K562 (cell line): Measurements from ENCODE around the gene RSPH1. TPM values are rescaled to one million over a fixed set of nuclear protein-coding genes. Genes with fewer than 3 reads are reported as not detected.

Experiments
- ATAC-seq: fragments of 200-7000 bp; cut with Tn5 transposase; 3 replicates; pipeline ENCODE4 v1.9.1; 2020; ENCODE audit warnings: moderate library complexity
- BruUV-seq: library from RNA; stranded (reverse); fragments of 400-500 nt; replicated peaks from 2 replicates; lab custom pipeline; 2021; lab: Mats Ljungman, UMichigan
- CTCF ChIA-PET: fragments of 300-600 bp; formaldehyde crosslinking; extraction: SDS; loops from one replicate; lab custom pipeline; 2021; ENCODE audit warnings: low intra/inter-chr PET ratio; lab: Yijun Ruan, JAX
- POLR2A ChIA-PET: fragments of 300-600, 350-650 bp; sonication (Branson Sonifier 250); formaldehyde crosslinking; extraction: SDS; loops from one replicate; lab custom pipeline; 2021; ENCODE audit warnings: antibody characterized with exemption, inconsistent platforms; lab: Yijun Ruan, JAX
- DNase-seq, 4 experiments: peaks; one replicate each; pipeline versions ENCODE4 v3.0.0 to v3.0.0-alpha.2; 2011 to 2018; ENCODE audit warnings: low spot score in 3 of 4, mixed read lengths in 3 of 4; ENCODE audit errors: extremely low read depth in 1 of 4
- FAIRE-seq: peaks from 2 replicates; lab custom pipeline; 2011; peaks lifted over from hg19 to GRCh38; lab: Jason Lieb, UNC
- H2AFZ ChIP-seq: 2 replicates; pipeline ENCODE4 v1.6.0; 2011; ENCODE audit warnings: low read depth, low read length, control low read depth, inconsistent platforms
- H3K27ac ChIP-seq: fragments of 200-600 bp; 3 replicates; pipeline ENCODE4 v1.8.0; 2011; ENCODE audit warnings: low read depth, mild to moderate bottlenecking, control low read depth, inconsistent platforms, low read length, moderate library complexity, mixed read lengths; ENCODE audit errors: extremely low read depth
- H3K27me3 ChIP-seq, 2 experiments: fragments of 300-600 bp in 1 of 2; 2 replicates in 1 of 2; 3 replicates in 1 of 2; pipeline versions ENCODE4 v1.6.0 to v1.8.0; 2011; ENCODE audit warnings: inconsistent platforms in 2 of 2, low read length in 2 of 2, mild to moderate bottlenecking in 1 of 2, mixed read lengths in 1 of 2, moderate library complexity in 1 of 2; ENCODE audit not compliant: control insufficient read depth in 2 of 2, insufficient read depth in 2 of 2
- H3K36me3 ChIP-seq: fragments of 300-600 bp; 3 replicates; pipeline ENCODE4 v1.8.0; 2011; ENCODE audit warnings: mild to moderate bottlenecking, low read length, inconsistent platforms; ENCODE audit not compliant: control insufficient read depth, insufficient read depth
- H3K4me1 ChIP-seq, 2 experiments: fragments of 200-600 bp in 1 of 2; replicated peaks in 1 of 2; 2 replicates in 1 of 2; 3 replicates in 1 of 2; pipeline versions ENCODE4 v1.5.1 to v1.8.0; 2011; ENCODE audit warnings: inconsistent platforms in 2 of 2, low read length in 2 of 2, mild to moderate bottlenecking in 1 of 2, mixed read lengths in 1 of 2, moderate library complexity in 1 of 2; ENCODE audit not compliant: control insufficient read depth in 2 of 2, insufficient read depth in 2 of 2
- H3K4me2 ChIP-seq: 2 replicates; pipeline ENCODE4 v1.6.1; 2011; ENCODE audit warnings: low read length, control low read depth, inconsistent platforms, mixed read lengths; ENCODE audit not compliant: insufficient read depth
- H3K4me3 ChIP-seq: fragments of 200-600 bp; sonication (generic), shearing (Covaris generic); 2 replicates; pipeline ENCODE4 v1.5.1; 2016; ENCODE audit warnings: control low read depth, inconsistent platforms
- H3K79me2 ChIP-seq: fragments of 200-600 bp; 3 replicates; pipeline ENCODE4 v1.8.0; 2011; ENCODE audit warnings: low read length, inconsistent platforms; ENCODE audit not compliant: control insufficient read depth, insufficient read depth
- H3K9ac ChIP-seq, 2 experiments: 2 replicates each; pipeline versions ENCODE4 v1.6.0 to v1.6.1; 2011; ENCODE audit warnings: low read depth in 2 of 2, low read length in 2 of 2, control low read depth in 1 of 2, inconsistent platforms in 1 of 2, mild to moderate bottlenecking in 1 of 2, mixed read lengths in 1 of 2; ENCODE audit not compliant: insufficient read depth in 1 of 2
- H3K9me1 ChIP-seq: one replicate; pipeline ENCODE4 v1.6.0; 2011; ENCODE audit warnings: inconsistent platforms, mild to moderate bottlenecking, low read length, moderate library complexity; ENCODE audit not compliant: control insufficient read depth, insufficient read depth
- H3K9me3 ChIP-seq: replicated peaks from 2 replicates; pipeline ENCODE4 v1.5.1; 2011; ENCODE audit warnings: low read depth, low read length, inconsistent platforms; ENCODE audit not compliant: control insufficient read depth, insufficient read depth
- H4K20me1 ChIP-seq: replicated peaks from 2 replicates; pipeline ENCODE4 v1.6.1; 2011; ENCODE audit warnings: low read length, inconsistent platforms, mixed read lengths; ENCODE audit not compliant: control insufficient read depth, insufficient read depth
- TSHZ1 ChIP-seq: fragments of 250-450 bp; sonication (Bioruptor Pico); IDR thresholded peaks from 2 replicates; pipeline ENCODE4 v1.4.0; 2020; ENCODE audit warnings: mild to moderate bottlenecking, moderate library complexity
- WGBS: fragments of 100-300 bp; shearing (Covaris generic); methylation state at CpG from one replicate; pipeline ENCODE4 v1.1.6; 2016; ENCODE audit warnings: low coverage, mixed read lengths; ENCODE audit not compliant: insufficient coverage; ENCODE audit errors: missing lambda C conversion rate; 5-methylcytosine and 5-hydroxymethylcytosine counted together
- in situ Hi-C: fragments of 300-500 bp; cut with MboI; formaldehyde crosslinking; loops from 4 replicates; pipeline ENCODE4 v1.15.0; 2018; ENCODE audit warnings: inconsistent platforms, mixed read lengths
- intact Hi-C: fragments of 100-400 bp; cut with micrococcal nuclease; formaldehyde crosslinking; loops from 2 replicates; pipeline ENCODE4 v1.14.2; 2022
- polyA plus RNA-seq, 8 experiments: library from polyadenylated mRNA; depleted of rRNA in 4 of 8; stranded (reverse) in 5 of 8; unstranded in 3 of 8; fragments of >200 nt; fragmentation: Nextera tagmentation in 2 of 8; fragmentation: Illumina TruSeq in 1 of 8; extraction: Ambion mirVana in 2 of 8; extraction: Trizol in 1 of 8; gene quantifications; 2 replicates each; pipeline versions ENCODE4 v1.2.1 to v1.2.3, GENCODE V29; 2011 to 2014; ENCODE audit warnings: inconsistent platforms in 1 of 8, missing spikeins in 1 of 8
- total RNA-seq, 7 experiments: library from RNA; depleted of rRNA in 6 of 7; stranded (reverse); fragments of >200 nt in 6 of 7; fragmentation: Illumina TruSeq in 2 of 7; extraction: Trizol in 2 of 7; gene quantifications; 2 replicates each; pipeline versions ENCODE4 v1.2.1 to v1.2.3, GENCODE V29; 2011 to 2021; ENCODE audit warnings: low replicate concordance in 1 of 7
- TF ChIP-seq, protein P1 (sequence below): fragments of 250-450 bp; sonication (Bioruptor Pico); IDR thresholded peaks from 2 replicates; pipeline ENCODE4 v1.5.0; 2021

The RSPH1 gene
- total and polyA plus RNA-seq, 9 of the 15 experiments (the other 6 are each of a cell fraction or from before 2014, with no cell fraction given) = 0.17 TPM; not detected in 8

- BruUV-seq = no TSS peak
- intact Hi-C loops = no loop called here
- Histone ChIP-seq H3K4me3 (no peak overlapping the region), H3K27me3 (peaks cover 72 to 82% of the 10 kb centered on the region in 2 experiments), H3K27ac (no peak overlapping the region), H3K36me3 (no peaks in the 10 kb centered on the region), H2AFZ (no peak overlapping the region), H3K4me1 (peaks cover 0 to 10% of the 10 kb centered on the region in 2 experiments; a peak in 2 of 5 replicates), H3K9me1 (no peaks in the 10 kb centered on the region), H3K9me3 (no peaks in the 10 kb centered on the region), H3K79me2 (no peaks in the 10 kb centered on the region), H4K20me1 (peaks cover 6% of the 10 kb centered on the region; the same call in 1 of the 2 replicates), H3K4me2 (no peak overlapping the region), H3K9ac (no peak overlapping the region)
- ChIA-PET POLR2A (no interaction called here), CTCF (no interaction called here)
- FAIRE-seq = no peak
- no peak for ATAC-seq
- in situ Hi-C loops = no loop called here
- TF ChIP-seq TSHZ1 (CRISPR knock-in tag) = no peak
- TF ChIP-seq, protein P1, sequence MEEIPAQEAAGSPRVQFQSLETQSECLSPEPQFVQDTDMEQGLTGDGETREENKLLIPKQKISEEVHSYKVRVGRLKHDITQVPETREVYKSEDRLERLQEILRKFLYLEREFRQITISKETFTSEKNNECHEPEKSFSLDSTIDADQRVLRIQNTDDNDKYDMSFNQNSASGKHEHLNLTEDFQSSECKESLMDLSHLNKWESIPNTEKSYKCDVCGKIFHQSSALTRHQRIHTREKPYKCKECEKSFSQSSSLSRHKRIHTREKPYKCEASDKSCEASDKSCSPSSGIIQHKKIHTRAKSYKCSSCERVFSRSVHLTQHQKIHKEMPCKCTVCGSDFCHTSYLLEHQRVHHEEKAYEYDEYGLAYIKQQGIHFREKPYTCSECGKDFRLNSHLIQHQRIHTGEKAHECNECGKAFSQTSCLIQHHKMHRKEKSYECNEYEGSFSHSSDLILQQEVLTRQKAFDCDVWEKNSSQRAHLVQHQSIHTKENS (CRISPR knock-in tag) = no peak
- WGBS = 7% methylated on average over 7 of the region's 7 CpGs
- no peak for DNase-seq
Measured at GRCh38 chr21:42518626-42519025, 22.6 kb upstream of the RSPH1 start.
